GM21528 (cell line): ENCODE results near the gene ARHGAP45.
"Not testable (repeated sequence)": the region's sequence is repeated elsewhere in the genome, so short reads cannot be mapped to it uniquely, and the experiment has no call there.

Experiments used
- ATAC-seq: cut with Tn5 transposase; IDR thresholded peaks from one replicate; pipeline ENCODE4 v1.9.1; 2021; ENCODE audit warnings: mild to moderate bottlenecking, moderate library complexity; ENCODE audit not compliant: unreplicated experiment, low FRiP score

The ARHGAP45 gene

GRCh38 chr19:1129084-1129483 is 62.1 kb downstream of the ARHGAP45 start:
- not testable (repeated sequence) for ATAC-seq

- ATAC-seq = no peak
These were observed 62.6 kb downstream of the ARHGAP45 start for GRCh38 chr19:1129535-1129934.

- ATAC-seq = peak; percentile 8
These were observed 64.1 kb downstream of the ARHGAP45 start for GRCh38 chr19:1130771-1131717.

- peak; percentile 45 for ATAC-seq
These were observed 65.0 kb downstream of the ARHGAP45 start for GRCh38 chr19:1131718-1132551.

GRCh38 chr19:1132552-1133383 is 65.8 kb downstream of the ARHGAP45 start:
- no peak for ATAC-seq

GRCh38 chr19:1133471-1133929 is 66.5 kb downstream of the ARHGAP45 start:
- ATAC-seq = no peak

GRCh38 chr19:1134431-1134830 is 67.5 kb downstream of the ARHGAP45 start:
- no peak for ATAC-seq

GRCh38 chr19:1135454-1135853 is 68.5 kb downstream of the ARHGAP45 start:
- ATAC-seq = no peak

- ATAC-seq = no peak
These were observed 69.2 kb downstream of the ARHGAP45 start for GRCh38 chr19:1136201-1136600.
